ENCODE measurements around the gene SLC6A8. TPM values are rescaled to one million over a fixed set of nuclear protein-coding genes. Genes with fewer than 3 reads are reported as not detected.
A peak's percentile ranks its signal among the peaks of the same experiment; 100 is the strongest.

The SLC6A8 gene
- total RNA-seq, 1 donor from 2014 or later, result 229 TPM

GRCh38 chrX:153662266-153662665 lies 25.5 kb upstream of the SLC6A8 start:
- Histone ChIP-seq H3K27ac (replicated peaks) (no peak overlapping the region), H3K9me3 (replicated peaks) (no peaks in the 10 kb centered on the region), H3K36me3 (no peaks in the 10 kb centered on the region), H3K4me1 (no peaks in the 10 kb centered on the region), H3K4me3 (peak overlapping the region; percentile 25), H3K27me3 (ENCODE audit: low read depth) (peaks cover 28% of the 10 kb centered on the region)
- DNase-seq, result peak; percentile 43
- TF ChIP-seq CTCF (IDR thresholded peaks at IDR 0.05; ENCODE audit: borderline replicate concordance), result peak; percentile 59
- intact Hi-C loops (cut with micrococcal nuclease), result no loop called here

- Histone ChIP-seq H3K4me3 (no peak overlapping the region), H3K36me3 (no peaks in the 10 kb centered on the region), H3K27me3 (ENCODE audit: low read depth) (peaks cover 28% of the 10 kb centered on the region), H3K4me1 (no peaks in the 10 kb centered on the region), H3K9me3 (replicated peaks) (no peaks in the 10 kb centered on the region), H3K27ac (replicated peaks) (no peak overlapping the region)
- no peak for TF ChIP-seq CTCF (IDR thresholded peaks at IDR 0.05; ENCODE audit: borderline replicate concordance)
- intact Hi-C loops (cut with micrococcal nuclease), result no loop called here
- DNase-seq, result no peak
These were observed 21.9 kb upstream of the SLC6A8 start for GRCh38 chrX:153665726-153666306.

GRCh38 chrX:153667281-153667955 lies 20.3 kb upstream of the SLC6A8 start:
- H3K36me3 ChIP-seq, result no peaks in the 10 kb centered on the region
- H3K9me3 ChIP-seq (replicated peaks), result no peaks in the 10 kb centered on the region
- no peak for TF ChIP-seq CTCF (IDR thresholded peaks at IDR 0.05; ENCODE audit: borderline replicate concordance)
- no peak overlapping the region for H3K4me3 ChIP-seq
- intact Hi-C loops (cut with micrococcal nuclease), result no loop called here
- no peak overlapping the region for H3K27ac ChIP-seq (replicated peaks)
- DNase-seq, result no peak
- peaks cover 20% of the 10 kb centered on the region for H3K27me3 ChIP-seq (ENCODE audit: low read depth)
- no peaks in the 10 kb centered on the region for H3K4me1 ChIP-seq

DNA sequence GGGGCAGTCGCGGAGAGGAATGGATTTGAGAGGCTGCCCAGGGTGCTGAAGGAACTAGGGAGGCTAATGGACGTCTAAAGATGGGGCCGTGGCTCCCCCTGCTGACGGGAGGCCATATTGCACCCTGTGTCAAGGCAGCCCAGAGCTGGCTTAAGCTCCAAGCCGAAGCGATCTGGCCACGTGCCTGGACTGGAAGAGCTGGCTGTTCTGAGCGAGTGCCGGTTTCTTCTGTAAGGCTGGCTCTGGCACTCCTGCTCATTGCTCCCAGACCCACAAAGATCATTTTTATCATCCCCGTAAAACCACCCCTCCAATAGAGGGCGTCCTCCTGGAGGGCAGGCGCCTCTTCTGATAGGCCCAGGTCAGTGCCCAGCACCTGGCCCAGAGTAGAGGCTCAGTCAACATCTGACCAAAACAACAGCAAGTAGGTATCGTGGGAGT lies 19.8 kb upstream of the SLC6A8 start:
- intact Hi-C loops (cut with micrococcal nuclease), result no loop called here
- Histone ChIP-seq H3K4me1 (no peaks in the 10 kb centered on the region), H3K27me3 (ENCODE audit: low read depth) (peaks cover 17% of the 10 kb centered on the region), H3K27ac (replicated peaks) (no peak overlapping the region), H3K9me3 (replicated peaks) (no peaks in the 10 kb centered on the region), H3K4me3 (no peak overlapping the region), H3K36me3 (no peaks in the 10 kb centered on the region)
- DNase-seq, result peak; percentile 81
- TF ChIP-seq CTCF (IDR thresholded peaks at IDR 0.05; ENCODE audit: borderline replicate concordance), result peak; percentile 74

- no peak overlapping the region for H3K27ac ChIP-seq (replicated peaks)
- intact Hi-C loops (cut with micrococcal nuclease), result no loop called here
- DNase-seq, result no peak
These were observed 19.1 kb upstream of the SLC6A8 start for GRCh38 chrX:153668423-153669173.

More at GRCh38 chrX:153668423-153669173, 19.1 kb upstream of the SLC6A8 start:
- no peaks in the 10 kb centered on the region for H3K9me3 ChIP-seq (replicated peaks)
- H3K36me3 ChIP-seq, result no peaks in the 10 kb centered on the region
- no peak for TF ChIP-seq CTCF (IDR thresholded peaks at IDR 0.05; ENCODE audit: borderline replicate concordance)
- no peak overlapping the region for H3K4me3 ChIP-seq
- H3K27me3 ChIP-seq (ENCODE audit: low read depth), result peaks cover 11% of the 10 kb centered on the region
- H3K4me1 ChIP-seq, result no peaks in the 10 kb centered on the region

All from left ventricle myocardium inferior (tissue), 1 donor.